Muscle of leg (tissue), 11 donors: ENCODE results near the gene ASCC2. TPM values are rescaled to one million over a fixed set of nuclear protein-coding genes. Genes with fewer than 3 reads are reported as not detected.
"Not testable (repeated sequence)": the region's sequence is repeated elsewhere in the genome, so short reads cannot be mapped to it uniquely, and the experiment has no call there.

Source experiments
- DNase-seq: peaks from one replicate; pipeline ENCODE4 v3.0.0; 2013
- H3K27ac ChIP-seq: one replicate; pipeline ENCODE4 v1.5.1; 2013; ENCODE audit warnings: mild to moderate bottlenecking, low read length, control low read depth
- H3K27me3 ChIP-seq: one replicate; pipeline ENCODE4 v1.6.1; 2013; ENCODE audit warnings: low read length; ENCODE audit not compliant: control insufficient read depth, insufficient read depth
- H3K36me3 ChIP-seq: one replicate; pipeline ENCODE4 v1.6.1; 2013; ENCODE audit warnings: low read length; ENCODE audit not compliant: control insufficient read depth, insufficient read depth
- H3K4me1 ChIP-seq: one replicate; pipeline ENCODE4 v1.6.1; 2013; ENCODE audit warnings: low read length; ENCODE audit not compliant: control insufficient read depth, insufficient read depth
- H3K4me3 ChIP-seq: one replicate; pipeline ENCODE4 v1.5.1; 2013; ENCODE audit warnings: low read length, control low read depth
- H3K9me3 ChIP-seq: replicated peaks from 2 replicates; pipeline ENCODE4 v1.6.1; 2013; ENCODE audit warnings: low read depth, low read length; ENCODE audit not compliant: control insufficient read depth
- WGBS: methylation state at CpG from one replicate; pipeline ENCODE4 v1.1.5; 2013; ENCODE audit warnings: missing lambda C conversion rate; ENCODE audit not compliant: insufficient coverage; 5-methylcytosine and 5-hydroxymethylcytosine counted together
- polyA plus RNA-seq, 8 donors: library from polyadenylated mRNA; unstranded; fragments of 120-200 nt; gene quantifications; one replicate each; pipeline versions ENCODE4 v1.2.1 to v1.2.3, GENCODE V29; 2013; ENCODE audit warnings: inconsistent platforms in 1 of 8, low replicate concordance in 1 of 8; ENCODE audit not compliant: insufficient read length in 8 of 8, insufficient read depth in 1 of 8
- total RNA-seq: library from RNA; stranded (reverse); fragments of 120-200 nt; gene quantifications from one replicate; pipeline ENCODE4 v1.2.4, GENCODE V29; 2013

Gene ASCC2
- total and polyA plus RNA-seq, 9 donors, result 23.1 to 38.1 (median 34.4) TPM

DNA sequence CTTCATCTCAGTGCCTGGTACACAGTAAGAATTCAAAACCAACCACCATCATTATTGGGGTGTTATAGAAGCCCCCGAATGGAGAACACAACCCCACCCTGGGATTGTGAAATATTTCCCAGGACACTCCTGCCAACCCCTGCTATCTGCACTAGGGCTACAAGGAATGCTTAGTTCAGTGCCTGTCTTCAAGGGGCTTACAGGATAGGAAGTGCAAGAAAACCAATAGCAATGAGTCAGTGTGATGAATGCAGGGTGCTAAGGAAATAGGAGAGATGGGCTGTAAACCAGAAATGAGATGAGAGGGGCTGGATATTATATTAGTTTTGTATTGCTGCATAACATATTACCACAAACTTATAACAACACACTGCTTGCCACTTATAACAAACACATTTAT, 965 bp upstream of the ASCC2 start:
- Histone ChIP-seq H3K4me3 (no peak overlapping the region), H3K36me3 (peaks cover 11% of the 10 kb centered on the region), H3K4me1 (peaks cover 12% of the 10 kb centered on the region), H3K9me3 (no peaks in the 10 kb centered on the region), H3K27ac (peak overlapping the region; percentile 91), H3K27me3 (no peaks in the 10 kb centered on the region)
- DNase-seq, result no peak
- WGBS, result no CpG with 5 or more reads among the region's 1 CpG

GRCh38 chr22:29838599-29838956, 504 bp upstream of the ASCC2 start:
- no peak for DNase-seq
- Histone ChIP-seq H3K36me3 (peaks cover 12% of the 10 kb centered on the region), H3K27ac (peak overlapping the region; percentile 91), H3K27me3 (no peaks in the 10 kb centered on the region), H3K4me3 (peak overlapping the region; percentile 84), H3K4me1 (peaks cover 12% of the 10 kb centered on the region), H3K9me3 (no peaks in the 10 kb centered on the region)
- WGBS, result 32% methylated on average over 4 of the region's 5 CpGs

GRCh38 chr22:29836791-29837370, 1.2 kb downstream of the ASCC2 start:
- H3K4me1 ChIP-seq, result peaks cover 17% of the 10 kb centered on the region
- not testable (repeated sequence) for H3K27ac ChIP-seq

DNA sequence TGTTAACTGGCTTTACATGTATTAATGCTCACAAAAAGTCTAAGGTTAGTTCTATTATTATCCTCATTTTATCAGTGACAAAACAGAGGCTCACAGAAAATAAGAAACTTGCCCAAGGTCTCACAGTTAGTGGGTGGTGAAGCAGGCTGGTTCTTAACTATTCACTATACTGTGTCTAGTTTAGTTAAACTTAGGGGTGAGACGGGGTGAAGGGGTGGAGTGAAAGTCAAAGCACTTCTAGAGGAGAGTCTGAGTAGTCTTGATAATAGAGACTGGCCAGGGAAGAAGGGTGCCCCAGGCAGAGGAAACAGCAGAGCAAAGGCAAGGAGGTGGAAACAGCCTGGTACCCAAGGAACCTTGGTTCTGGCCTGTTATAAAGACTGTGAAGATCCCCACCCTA, 4.0 kb downstream of the ASCC2 start:
- WGBS, result 100% methylated on average over 1 of the region's 1 CpG
- H3K27me3 ChIP-seq, result no peaks in the 10 kb centered on the region
- peaks cover 34% of the 10 kb centered on the region for H3K36me3 ChIP-seq
- H3K9me3 ChIP-seq, result no peaks in the 10 kb centered on the region
- no peak for DNase-seq
- peak overlapping the region; percentile 20 for H3K27ac ChIP-seq
- H3K4me1 ChIP-seq, result peaks cover 25% of the 10 kb centered on the region
- H3K4me3 ChIP-seq, result no peak overlapping the region

More at GRCh38 chr22:29836791-29837370, 1.2 kb downstream of the ASCC2 start:
- H3K9me3 ChIP-seq, DNase-seq, H3K4me3 ChIP-seq, H3K27me3 ChIP-seq: not testable (repeated sequence)
- peaks cover 22% of the 10 kb centered on the region for H3K36me3 ChIP-seq
- WGBS, result 94% methylated on average over 15 of the region's 18 CpGs

DNA sequence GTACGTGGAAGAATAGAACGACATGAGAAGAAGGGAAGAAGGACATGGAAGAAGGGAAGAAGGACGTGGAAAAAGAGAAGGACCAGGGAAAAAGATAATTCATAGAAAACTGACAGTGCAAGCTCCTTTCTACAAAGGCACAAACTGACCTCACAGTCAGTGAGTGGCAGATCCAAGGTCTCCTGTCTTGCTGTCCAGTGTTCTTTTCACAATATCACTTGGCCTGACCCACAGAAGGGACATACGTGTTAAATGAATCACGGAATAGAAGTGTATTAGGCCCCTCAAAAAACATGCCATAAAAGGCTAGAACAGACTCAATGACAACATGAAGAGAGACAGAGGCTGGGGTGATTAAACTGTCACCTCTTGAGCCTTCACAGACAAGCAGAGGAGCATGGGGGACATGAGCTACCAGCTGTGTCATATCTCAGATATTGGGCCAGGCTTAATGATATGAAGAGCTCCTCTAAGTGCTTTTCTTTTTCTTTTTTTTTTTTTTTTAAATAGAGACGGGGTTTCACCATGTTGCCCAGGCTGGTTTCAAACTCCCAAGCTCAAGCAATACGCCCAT, 4.6 kb downstream of the ASCC2 start:
- H3K36me3 ChIP-seq, result peaks cover 39% of the 10 kb centered on the region
- no peaks in the 10 kb centered on the region for H3K27me3 ChIP-seq
- peaks cover 23% of the 10 kb centered on the region for H3K4me1 ChIP-seq
- WGBS, result no CpG with 5 or more reads among the region's 7 CpGs
- H3K4me3 ChIP-seq, result no peak overlapping the region
- no peak for DNase-seq
- H3K9me3 ChIP-seq, result no peaks in the 10 kb centered on the region
- H3K27ac ChIP-seq, result no peak overlapping the region

DNA sequence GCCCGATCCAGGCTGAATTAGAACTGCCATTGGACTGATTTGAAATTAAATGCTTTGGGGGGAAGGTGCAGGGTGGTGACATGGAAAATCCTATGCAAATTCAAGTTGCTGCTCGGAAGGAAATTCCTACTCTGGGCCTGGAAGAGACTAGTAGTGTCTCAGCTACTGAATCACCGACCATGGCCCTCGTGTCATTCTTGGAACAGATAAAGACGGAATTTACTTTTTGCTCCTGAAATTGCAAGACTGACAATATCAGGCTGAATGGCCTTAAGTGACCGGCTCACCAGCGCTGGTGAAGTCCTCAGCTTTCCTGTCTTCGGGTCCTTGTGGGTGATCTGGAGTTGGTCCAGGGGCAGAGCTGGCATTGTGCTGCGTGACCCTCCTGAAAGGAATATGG, 6.1 kb downstream of the ASCC2 start:
- H3K4me1 ChIP-seq, result peaks cover 16% of the 10 kb centered on the region
- no peak overlapping the region for H3K4me3 ChIP-seq
- H3K9me3 ChIP-seq, result no peaks in the 10 kb centered on the region
- H3K36me3 ChIP-seq, result peaks cover 50% of the 10 kb centered on the region
- no peaks in the 10 kb centered on the region for H3K27me3 ChIP-seq
- 82% methylated on average over 5 of the region's 9 CpGs for WGBS
- DNase-seq, result no peak
- H3K27ac ChIP-seq, result peak overlapping the region; percentile 45

- no peak for DNase-seq
- Histone ChIP-seq H3K4me1 (peaks cover 16% of the 10 kb centered on the region), H3K27me3 (no peaks in the 10 kb centered on the region), H3K4me3 (no peak overlapping the region), H3K27ac (peak overlapping the region; percentile 45), H3K36me3 (peaks cover 52% of the 10 kb centered on the region), H3K9me3 (no peaks in the 10 kb centered on the region)
- WGBS, result 96% methylated on average over 5 of the region's 8 CpGs
Observed at GRCh38 chr22:29831186-29831921, 6.7 kb downstream of the ASCC2 start.

- WGBS, result 93% methylated on average over 5 of the region's 8 CpGs
- H3K4me1 ChIP-seq, result peaks cover 16% of the 10 kb centered on the region
- no peak overlapping the region for H3K4me3 ChIP-seq
- DNase-seq, result peak; percentile 58
- peak overlapping the region; percentile 66 for H3K27ac ChIP-seq
- H3K36me3 ChIP-seq, result peaks cover 51% of the 10 kb centered on the region
- H3K27me3 ChIP-seq, result no peaks in the 10 kb centered on the region
- H3K9me3 ChIP-seq, result no peaks in the 10 kb centered on the region
Observed at GRCh38 chr22:29830585-29830984, 7.5 kb downstream of the ASCC2 start.

DNA sequence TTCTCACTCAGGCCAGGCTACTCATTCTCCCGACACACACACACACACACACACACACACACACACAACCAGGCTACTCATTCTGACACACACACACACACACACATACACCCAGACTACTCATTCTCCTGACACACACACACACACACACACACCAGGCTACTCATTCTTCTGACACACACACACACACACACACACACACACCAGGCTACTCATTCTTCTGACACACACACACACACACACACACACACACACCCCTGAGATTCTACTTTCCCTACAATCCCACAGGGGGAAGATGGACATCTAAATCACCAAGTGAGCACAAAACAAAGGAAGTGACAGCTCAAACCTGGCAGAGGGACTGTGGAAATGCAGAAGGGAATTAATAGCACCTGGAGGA, 10.3 kb downstream of the ASCC2 start:
- not testable (repeated sequence) for H3K27ac ChIP-seq, H3K9me3 ChIP-seq, H3K4me3 ChIP-seq, H3K27me3 ChIP-seq
- 25% methylated on average over 1 of the region's 1 CpG for WGBS
- H3K36me3 ChIP-seq, result peaks cover 60% of the 10 kb centered on the region
- peak; percentile 40 for DNase-seq
- peaks cover 12% of the 10 kb centered on the region for H3K4me1 ChIP-seq

DNA sequence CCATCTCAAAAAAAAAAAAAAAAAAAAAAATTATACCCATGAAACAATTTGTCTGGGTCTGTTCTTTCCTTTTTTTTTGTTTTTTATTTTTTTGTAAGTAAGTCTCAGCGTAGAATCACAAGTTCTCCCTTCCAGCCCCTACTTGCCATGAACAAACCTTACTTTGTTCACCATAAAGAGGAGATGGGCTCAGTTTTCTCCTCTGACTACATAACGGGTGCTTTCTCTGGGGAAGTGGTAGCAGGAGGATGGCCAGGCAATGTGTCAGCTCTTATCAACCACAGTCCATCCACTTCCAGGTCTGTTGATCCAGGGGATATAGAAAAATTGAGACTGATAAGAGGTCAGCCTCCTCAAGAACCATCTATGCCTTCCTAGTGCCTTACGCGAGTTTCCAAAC, 11.0 kb downstream of the ASCC2 start:
- WGBS, result no CpG with 5 or more reads among the region's 4 CpGs
- H3K4me1 ChIP-seq, result peaks cover 10% of the 10 kb centered on the region
- peaks cover 62% of the 10 kb centered on the region for H3K36me3 ChIP-seq

More for the DNA sequence above, 11.0 kb downstream of the ASCC2 start:
- no peak for DNase-seq
- no peak overlapping the region for H3K27ac ChIP-seq
- no peaks in the 10 kb centered on the region for H3K27me3 ChIP-seq
- no peak overlapping the region for H3K4me3 ChIP-seq
- H3K9me3 ChIP-seq, result no peaks in the 10 kb centered on the region
